ENCODE results near the gene SCGB1D1.

The SCGB1D1 gene

DNA sequence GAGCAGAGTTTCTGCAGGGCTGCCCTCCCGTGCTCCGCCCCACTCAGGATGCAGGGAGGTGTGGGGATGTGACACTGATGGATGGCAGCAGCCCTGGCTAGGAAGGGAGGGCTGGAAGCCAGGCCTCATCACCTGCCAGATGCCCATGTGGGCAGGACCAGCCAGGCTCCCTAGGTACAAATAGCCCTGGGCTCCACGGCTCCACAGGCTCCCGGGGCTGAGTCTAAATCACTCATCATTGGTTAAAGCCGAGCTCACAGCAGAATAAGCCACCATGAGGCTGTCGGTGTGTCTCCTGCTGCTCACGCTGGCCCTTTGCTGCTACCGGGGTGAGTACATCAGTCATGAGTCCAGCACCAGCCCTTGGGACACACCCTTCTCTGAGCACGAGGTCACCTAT, at the start of gene SCGB1D1:
SCGB1D1 (plus strand) TSS at position 206 of the 400 bp plus-strand sequence; CDS start at position 275, 69 bp downstream.
- ChIA-PET CTCF (no interaction called here), POLR2A (ENCODE audit: low non-redundant PET) (no interaction called here)
- TF ChIP-seq CTCF (conservative IDR thresholded peaks at IDR 0.05; ENCODE audit: low read depth): no peak
- H3K27ac ChIP-seq: no peak within 1 kb of the TSS
- DNase-seq (ENCODE audit: low spot score): no peak

- no peak for TF ChIP-seq CTCF (conservative IDR thresholded peaks at IDR 0.05; ENCODE audit: low read depth)
- ChIA-PET POLR2A (ENCODE audit: low non-redundant PET) (no interaction called here), CTCF (interaction anchor here (0.7 kb wide), 1 partner anchor 21 kb away, joined by 3 read pairs; no protein-coding TSS in a partner anchor)
- no peak for DNase-seq (ENCODE audit: low spot score)
- H3K27ac ChIP-seq: no peak overlapping the region
These were observed 49.5 kb upstream of the SCGB1D1 start for GRCh38 chr11:62140304-62141110.

DNA sequence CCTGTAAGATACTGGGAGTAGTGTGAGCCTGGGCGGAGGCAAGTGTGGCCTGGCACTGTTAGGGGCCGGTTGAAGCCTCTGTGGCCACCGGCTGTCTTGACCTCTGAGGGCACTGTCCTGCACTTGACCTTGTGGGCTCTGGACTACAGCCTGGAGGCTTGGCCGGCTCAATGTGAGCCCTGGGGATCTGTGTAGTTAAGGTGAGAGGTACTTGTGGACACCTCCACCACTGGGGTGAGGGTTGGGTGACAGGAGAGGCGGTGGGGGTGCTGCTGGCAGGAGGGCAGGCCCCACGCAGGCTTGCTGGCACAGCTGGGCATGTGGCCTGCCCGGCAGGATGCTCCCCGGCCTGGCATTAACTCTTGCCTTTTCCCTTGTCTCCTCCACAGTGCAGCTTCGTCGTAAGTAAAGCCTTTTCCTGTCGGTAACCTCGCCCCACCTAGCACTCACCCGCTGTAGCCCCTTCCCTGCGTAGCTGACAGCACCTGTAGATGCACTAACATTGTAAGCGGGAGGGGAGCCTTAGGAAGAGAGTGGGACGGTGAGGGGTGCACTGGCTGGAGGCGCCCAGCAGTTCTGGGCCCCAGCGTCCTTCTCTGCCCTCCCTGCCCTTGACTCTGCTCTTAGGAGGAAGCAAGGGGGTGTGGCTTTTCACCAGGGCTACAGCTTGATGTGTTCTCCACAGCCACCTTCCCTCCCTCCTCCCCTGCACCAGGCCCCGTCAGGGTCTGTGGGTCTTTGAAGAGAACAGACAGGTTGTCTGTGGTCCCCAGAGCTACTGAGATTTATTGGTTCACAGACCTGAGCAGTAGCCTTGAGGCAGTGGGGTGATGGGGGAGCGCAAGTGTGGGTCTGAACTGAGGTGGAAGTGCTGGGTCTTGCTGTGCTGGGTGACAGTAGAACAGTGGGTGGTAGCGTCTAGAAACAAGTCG, 48.6 kb upstream of the SCGB1D1 start:
- ChIA-PET CTCF (interaction anchor here (0.6 kb wide), 1 partner anchor 1377 kb away, joined by 3 read pairs; no protein-coding TSS in a partner anchor), POLR2A (ENCODE audit: low non-redundant PET) (interaction anchor here (1.4 kb wide), 1 partner anchor 10 kb away, joined by 3 read pairs; no protein-coding TSS in a partner anchor)
- DNase-seq (ENCODE audit: low spot score): no peak
- TF ChIP-seq CTCF (conservative IDR thresholded peaks at IDR 0.05; ENCODE audit: low read depth): no peak
- no peak overlapping the region for H3K27ac ChIP-seq

- no peak for TF ChIP-seq CTCF (conservative IDR thresholded peaks at IDR 0.05; ENCODE audit: low read depth)
- ChIA-PET CTCF (interaction anchor here (0.6 to 1.3 kb wide), 2 partner anchors 30 to 1378 kb away, joined by 3 read pairs; no protein-coding TSS in a partner anchor), POLR2A (ENCODE audit: low non-redundant PET) (interaction anchor here (1.4 kb wide), 1 partner anchor 9 kb away, joined by 3 read pairs; no protein-coding TSS in a partner anchor)
- no peak for DNase-seq (ENCODE audit: low spot score)
- H3K27ac ChIP-seq: no peak overlapping the region; the same call in 1 of the 2 replicates
These were observed 48.0 kb upstream of the SCGB1D1 start for GRCh38 chr11:62142043-62142375.

DNA sequence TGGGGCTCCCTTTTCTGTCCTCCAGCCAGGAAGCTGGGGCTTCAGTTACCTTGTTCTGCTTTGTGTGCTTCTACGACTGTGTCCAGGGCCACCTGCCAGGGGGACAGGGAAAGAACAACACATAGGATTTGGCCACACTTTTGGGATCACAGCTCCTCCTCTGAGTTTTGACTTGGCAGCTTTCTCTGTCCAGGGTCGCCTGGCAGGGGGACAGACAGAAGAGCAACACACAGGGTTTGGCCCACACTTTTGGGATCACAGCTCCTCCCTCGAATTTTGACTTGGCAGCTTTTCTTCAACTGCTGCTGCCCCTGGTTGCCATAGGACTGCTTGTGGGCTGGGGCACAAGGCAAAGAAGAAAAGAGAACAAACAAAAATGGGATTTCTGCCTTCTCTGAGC, 47.1 kb upstream of the SCGB1D1 start:
- no peak for DNase-seq (ENCODE audit: low spot score)
- no peak for TF ChIP-seq CTCF (conservative IDR thresholded peaks at IDR 0.05; ENCODE audit: low read depth)
- ChIA-PET CTCF (interaction anchor here (0.6 to 1.3 kb wide), 3 partner anchors 29 to 537 kb away, joined by 3 to 6 read pairs (median 4); partner anchors contain the start of gene UQCC3), POLR2A (ENCODE audit: low non-redundant PET) (no interaction called here)
- H3K27ac ChIP-seq: peak overlapping the region; percentile 4

- TF ChIP-seq CTCF (conservative IDR thresholded peaks at IDR 0.05; ENCODE audit: low read depth): no peak
- DNase-seq (ENCODE audit: low spot score): no peak
- POLR2A ChIA-PET (ENCODE audit: low non-redundant PET): no interaction called here
- CTCF ChIA-PET: no interaction called here
- no peak overlapping the region for H3K27ac ChIP-seq
These were observed 46.3 kb upstream of the SCGB1D1 start for GRCh38 chr11:62143727-62144126.
